GM12878 (cell line): ENCODE data around the gene CTSA. TPM values are rescaled to one million over a fixed set of nuclear protein-coding genes. Genes with fewer than 3 reads are reported as not detected.

Source experiments
- ATAC-seq: fragments of 200-7000 bp; cut with Tn5 transposase; 3 replicates; pipeline ENCODE4 v1.9.1; 2020; ENCODE audit warnings: mild to moderate bottlenecking, moderate library complexity
- BruUV-seq: library from RNA; stranded (reverse); fragments of 400-500 nt; replicated peaks from 2 replicates; lab custom pipeline; 2021; lab: Mats Ljungman, UMichigan
- CTCF ChIA-PET: fragments of 300-600 bp; sonication (Branson Sonifier 250); formaldehyde crosslinking; extraction: SDS; loops from one replicate; lab custom pipeline; 2021; ENCODE audit warnings: inconsistent platforms; lab: Yijun Ruan, JAX
- POLR2A ChIA-PET: fragments of 350-600 bp; formaldehyde crosslinking; extraction: SDS; loops from one replicate; lab custom pipeline; 2021; ENCODE audit warnings: inconsistent platforms; lab: Charles Lee
- RAD21 ChIA-PET: fragments of 300-600 bp; sonication (Branson Sonifier 250); formaldehyde crosslinking; loops from one replicate; lab custom pipeline; 2023; ENCODE audit warnings: antibody characterized with exemption; ENCODE audit not compliant: unreplicated experiment; lab: Charles Lee
- SMC1A ChIA-PET: fragments of 300-600 bp; sonication (Branson Sonifier 250); formaldehyde crosslinking; loops from one replicate; lab custom pipeline; 2023; ENCODE audit not compliant: unreplicated experiment, uncharacterized antibody; lab: Charles Lee
- DNase-seq: peaks from one replicate; pipeline ENCODE4 v3.0.0-alpha.2; 2011; ENCODE audit warnings: low read depth, low spot score
- FAIRE-seq: peaks from 3 replicates; lab custom pipeline; 2011; peaks lifted over from hg19 to GRCh38; lab: Jason Lieb, UNC
- H2AFZ ChIP-seq: 2 replicates; pipeline ENCODE4 v1.6.0; 2011; ENCODE audit warnings: low read depth, low read length, control low read depth; ENCODE audit not compliant: control insufficient read depth
- H3K27ac ChIP-seq: 2 replicates; pipeline ENCODE4 v1.5.1; 2011; ENCODE audit warnings: control low read depth; ENCODE audit not compliant: control insufficient read depth, insufficient read depth
- H3K27me3 ChIP-seq, 2 experiments: replicated peaks in 1 of 2; 2 replicates each; pipeline versions ENCODE4 v1.6.0 to v1.6.1; 2011; ENCODE audit warnings: low read length in 1 of 2; ENCODE audit not compliant: control insufficient read depth in 2 of 2, insufficient read depth in 2 of 2
- H3K36me3 ChIP-seq, 2 experiments: 2 replicates each; pipeline ENCODE4 v1.5.1; 2011; ENCODE audit warnings: low read length in 1 of 2; ENCODE audit not compliant: control insufficient read depth in 2 of 2, insufficient read depth in 2 of 2
- H3K4me1 ChIP-seq: 2 replicates; pipeline ENCODE4 v1.6.1; 2011; ENCODE audit warnings: mild to moderate bottlenecking, low read length, moderate library complexity, mixed read lengths; ENCODE audit not compliant: control insufficient read depth, insufficient read depth
- H3K4me2 ChIP-seq: 2 replicates; pipeline ENCODE4 v1.6.0; 2011; ENCODE audit warnings: control low read depth; ENCODE audit not compliant: control insufficient read depth, insufficient read depth
- H3K4me3 ChIP-seq: fragments of 200-600 bp; sonication (generic); 2 replicates; pipeline ENCODE4 v1.5.1; 2016
- H3K79me2 ChIP-seq: 2 replicates; pipeline ENCODE4 v1.6.0; 2011; ENCODE audit warnings: low read length; ENCODE audit not compliant: control insufficient read depth, insufficient read depth
- H3K9ac ChIP-seq: 2 replicates; pipeline ENCODE4 v1.8.0; 2011; ENCODE audit warnings: low read length, control low read depth, mixed read lengths; ENCODE audit not compliant: control insufficient read depth, insufficient read depth
- H3K9me3 ChIP-seq: replicated peaks from 3 replicates; pipeline ENCODE4 v1.5.1; 2011; ENCODE audit warnings: mild to moderate bottlenecking, low read length; ENCODE audit not compliant: control insufficient read depth, insufficient read depth
- H4K20me1 ChIP-seq: 2 replicates; pipeline ENCODE4 v1.6.0; 2011; ENCODE audit not compliant: control insufficient read depth, insufficient read depth
- ETV6 ChIP-seq, 2 experiments: fragments of 450-650 bp in 1 of 2; IDR thresholded peaks in 1 of 2; conservative IDR thresholded peaks in 1 of 2; 2 replicates each; pipeline ENCODE4 v1.6.1; 2014; ENCODE audit warnings: antibody characterized with exemption in 1 of 2, borderline replicate concordance in 1 of 2, low read depth in 1 of 2, mild to moderate bottlenecking in 1 of 2, moderate library complexity in 1 of 2
- KLF5 ChIP-seq: fragments of 450-650 bp; IDR thresholded peaks from 2 replicates; pipeline ENCODE4 v1.6.1; 2014; ENCODE audit warnings: mild to moderate bottlenecking; ENCODE audit not compliant: partially characterized antibody
- MTA3 ChIP-seq: IDR thresholded peaks from 2 replicates; pipeline ENCODE4 v1.6.1; 2012; ENCODE audit warnings: low read length, inconsistent platforms, borderline replicate concordance
- MXI1 ChIP-seq: fragments of 150-350 bp; IDR thresholded peaks from 2 replicates; pipeline ENCODE4 v1.6.1; 2011; ENCODE audit warnings: low read depth, mild to moderate bottlenecking, inconsistent platforms, low read length, improper control_type of control experiment
- NRF1 ChIP-seq: conservative IDR thresholded peaks from 2 replicates; pipeline ENCODE4 v1.6.1; 2011; ENCODE audit warnings: mild to moderate bottlenecking, low read depth, low read length, improper control_type of control experiment
- PAX8 ChIP-seq: fragments of 450-650 bp; IDR thresholded peaks from 2 replicates; pipeline ENCODE4 v1.6.1; 2017; ENCODE audit warnings: mild to moderate bottlenecking, moderate library complexity
- POLR2A ChIP-seq: IDR thresholded peaks from 2 replicates; pipeline ENCODE4 v1.6.1; 2011; ENCODE audit warnings: low read depth, mild to moderate bottlenecking, low read length
- RELA ChIP-seq: fragments of 450-650 bp; IDR thresholded peaks from 2 replicates; pipeline ENCODE4 v1.8.0; 2014; ENCODE audit warnings: borderline replicate concordance; ENCODE audit not compliant: partially characterized antibody
- ZNF274 ChIP-seq: IDR thresholded peaks from one replicate; pipeline ENCODE4 v1.8.0; 2011; ENCODE audit not compliant: insufficient read length, insufficient read depth
- WGBS: methylation state at CpG from one replicate; pipeline ENCODE4 v1.1.6; 2016; ENCODE audit warnings: low lambda C conversion rate; ENCODE audit not compliant: insufficient replicate concordance, insufficient coverage; ENCODE audit errors: missing lambda C conversion rate; 5-methylcytosine and 5-hydroxymethylcytosine counted together
- in situ Hi-C: fragments of 300-500 bp; cut with MboI; formaldehyde crosslinking; loops from 9 replicates; pipeline ENCODE4 v1.14.3; 2018; ENCODE audit warnings: mixed read lengths
- intact Hi-C: fragments of 100-400 bp; cut with micrococcal nuclease; formaldehyde crosslinking; loops from one replicate; pipeline ENCODE4 v1.14.2; 2022; ENCODE audit not compliant: unreplicated experiment
- polyA plus RNA-seq, 11 experiments: library from polyadenylated mRNA; depleted of rRNA in 4 of 11; unstranded in 6 of 11; stranded (reverse) in 5 of 11; fragments of >200 nt; fragmentation: Nextera tagmentation in 4 of 11; fragmentation: Illumina TruSeq in 1 of 11; extraction: Ambion mirVana in 4 of 11; extraction: Trizol in 1 of 11; gene quantifications; 1 replicate in 1 of 11; 2 replicates in 10 of 11; pipeline versions ENCODE4 v1.2.1 to v1.2.3, GENCODE V29; 2011 to 2016; ENCODE audit warnings: inconsistent platforms in 2 of 11, missing spikeins in 2 of 11, low read depth in 1 of 11
- total RNA-seq, 4 experiments: library from RNA; depleted of rRNA in 3 of 4; stranded (reverse); fragments of >200 nt in 3 of 4; fragmentation: Illumina TruSeq in 1 of 4; extraction: Trizol in 1 of 4; gene quantifications; 2 replicates each; pipeline versions ENCODE4 v1.2.1 to v1.2.3, GENCODE V29; 2013 to 2021
- TF ChIP-seq, protein P1 (sequence below): fragments of 450-650 bp; IDR thresholded peaks from 2 replicates; pipeline ENCODE4 v1.6.1; 2018; ENCODE audit warnings: mild to moderate bottlenecking, low read depth, moderate library complexity; ENCODE audit not compliant: partially characterized antibody

The CTSA gene
- total and polyA plus RNA-seq, 10 of the 15 experiments (the other 5 are each of a cell fraction or from before 2014, with no cell fraction given): 7.1 to 67.0 (median 36.2) TPM

DNA sequence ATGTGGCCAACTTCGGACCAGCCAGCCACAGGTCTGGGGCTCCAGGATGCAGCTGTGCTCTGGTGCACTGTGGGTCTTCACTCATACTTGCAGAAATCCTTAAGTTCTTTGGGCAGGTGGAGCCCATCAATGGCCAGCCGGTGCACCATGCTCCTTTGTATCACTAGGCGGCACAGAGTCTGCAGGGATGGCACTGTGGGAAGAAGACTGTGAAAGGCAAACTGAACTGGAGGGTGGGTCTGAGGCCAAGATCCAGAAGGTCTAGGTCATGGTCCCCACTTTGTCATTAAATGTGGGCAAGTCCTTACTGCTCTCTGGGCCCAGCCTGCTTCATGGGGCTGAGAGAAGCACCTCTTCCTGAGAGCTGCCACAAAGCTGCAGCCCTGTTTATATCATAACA, 2.5 kb upstream of the CTSA start:
- in situ Hi-C loops (no loop called here), intact Hi-C loops (no loop called here)
- TF ChIP-seq MTA3: no peak
- TF ChIP-seq, protein P1, sequence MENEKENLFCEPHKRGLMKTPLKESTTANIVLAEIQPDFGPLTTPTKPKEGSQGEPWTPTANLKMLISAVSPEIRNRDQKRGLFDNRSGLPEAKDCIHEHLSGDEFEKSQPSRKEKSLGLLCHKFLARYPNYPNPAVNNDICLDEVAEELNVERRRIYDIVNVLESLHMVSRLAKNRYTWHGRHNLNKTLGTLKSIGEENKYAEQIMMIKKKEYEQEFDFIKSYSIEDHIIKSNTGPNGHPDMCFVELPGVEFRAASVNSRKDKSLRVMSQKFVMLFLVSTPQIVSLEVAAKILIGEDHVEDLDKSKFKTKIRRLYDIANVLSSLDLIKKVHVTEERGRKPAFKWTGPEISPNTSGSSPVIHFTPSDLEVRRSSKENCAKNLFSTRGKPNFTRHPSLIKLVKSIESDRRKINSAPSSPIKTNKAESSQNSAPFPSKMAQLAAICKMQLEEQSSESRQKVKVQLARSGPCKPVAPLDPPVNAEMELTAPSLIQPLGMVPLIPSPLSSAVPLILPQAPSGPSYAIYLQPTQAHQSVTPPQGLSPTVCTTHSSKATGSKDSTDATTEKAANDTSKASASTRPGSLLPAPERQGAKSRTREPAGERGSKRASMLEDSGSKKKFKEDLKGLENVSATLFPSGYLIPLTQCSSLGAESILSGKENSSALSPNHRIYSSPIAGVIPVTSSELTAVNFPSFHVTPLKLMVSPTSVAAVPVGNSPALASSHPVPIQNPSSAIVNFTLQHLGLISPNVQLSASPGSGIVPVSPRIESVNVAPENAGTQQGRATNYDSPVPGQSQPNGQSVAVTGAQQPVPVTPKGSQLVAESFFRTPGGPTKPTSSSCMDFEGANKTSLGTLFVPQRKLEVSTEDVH: no peak
- no peak for TF ChIP-seq POLR2A
- no peak for TF ChIP-seq RELA
- no peak for TF ChIP-seq KLF5
- no peak for TF ChIP-seq PAX8
- no peak for TF ChIP-seq MXI1
- no peak for TF ChIP-seq ETV6 (conservative IDR thresholded peaks at IDR 0.05 in 1 of 2, IDR thresholded peaks at IDR 0.05 in 1 of 2; ENCODE audit: borderline replicate concordance in 1 of 2, low read depth in 1 of 2)
- no peak for TF ChIP-seq ZNF274
- TF ChIP-seq NRF1: no peak
- no peaks in the 10 kb centered on the region for H4K20me1 ChIP-seq
- H3K9ac ChIP-seq: no peak overlapping the region
- 77% methylated on average over 3 of the region's 3 CpGs for WGBS
- no peaks in the 10 kb centered on the region for H3K27me3 ChIP-seq
- no peak for FAIRE-seq
- ChIA-PET CTCF (interaction anchor here (0.8 to 3.0 kb wide), 5 partner anchors 7 to 90 kb away, joined by 3 to 38 read pairs (median 15); partner anchors contain the start of gene ZSWIM1), SMC1A (interaction anchor here (2.8 kb wide), 1 partner anchor 82 kb away, joined by 9 read pairs; no protein-coding TSS in a partner anchor), POLR2A (interaction anchor here (0.8 to 1.5 kb wide), 3 partner anchors 16 to 72 kb away, joined by 4 to 5 read pairs (median 4); no protein-coding TSS in a partner anchor), RAD21 (interaction anchor here (2.4 to 2.9 kb wide), 2 partner anchors 7 to 46 kb away, joined by 11 to 25 read pairs; partner anchors contain the start of genes PCIF1 and ZSWIM1)
- no peak for ATAC-seq
- H3K9me3 ChIP-seq: no peaks in the 10 kb centered on the region
- H3K4me1 ChIP-seq: peaks cover 32% of the 10 kb centered on the region
- no peak overlapping the region for H3K4me2 ChIP-seq
- BruUV-seq: no TSS peak
- DNase-seq: no peak
- peaks cover 2 to 4% of the 10 kb centered on the region in 2 experiments; a peak in 2 of 4 replicates for H3K36me3 ChIP-seq
- no peak overlapping the region for H2AFZ ChIP-seq
- peaks cover 8% of the 10 kb centered on the region for H3K79me2 ChIP-seq
- no peak overlapping the region for H3K4me3 ChIP-seq
- no peak overlapping the region for H3K27ac ChIP-seq
